SJCRH30 (cell line): Measurements from ENCODE around the gene WDR20. TPM values are rescaled to one million over a fixed set of nuclear protein-coding genes. Genes with fewer than 3 reads are reported as not detected.
"Not testable (repeated sequence)": the region's sequence is repeated elsewhere in the genome, so short reads cannot be mapped to it uniquely, and the experiment has no call there.

Experiments
- DNase-seq, 2 experiments: peaks; one replicate each; pipeline ENCODE4 v3.0.0-alpha.2; 2015 to 2020
- H3K27ac ChIP-seq: fragments of 250-450 bp; sonication (Bioruptor Pico); 2 replicates; pipeline ENCODE4 v1.5.1; 2020; ENCODE audit warnings: mild to moderate bottlenecking, moderate library complexity
- H3K27me3 ChIP-seq: fragments of 250-450 bp; sonication (Bioruptor Pico); 2 replicates; pipeline ENCODE4 v1.5.1; 2020; ENCODE audit warnings: mild to moderate bottlenecking, moderate library complexity
- H3K36me3 ChIP-seq: fragments of 250-450 bp; sonication (Bioruptor Pico); 2 replicates; pipeline ENCODE4 v1.5.1; 2020; ENCODE audit warnings: mild to moderate bottlenecking, moderate library complexity
- H3K4me1 ChIP-seq: fragments of 250-450 bp; sonication (Bioruptor Pico); 2 replicates; pipeline ENCODE4 v1.5.1; 2020; ENCODE audit warnings: mild to moderate bottlenecking, moderate library complexity
- H3K4me3 ChIP-seq: fragments of 250-450 bp; sonication (Bioruptor Pico); 2 replicates; pipeline ENCODE4 v1.5.1; 2020; ENCODE audit warnings: mild to moderate bottlenecking, moderate library complexity
- H3K9me3 ChIP-seq: fragments of 250-450 bp; sonication (Bioruptor Pico); replicated peaks from 2 replicates; pipeline ENCODE4 v1.5.1; 2020; ENCODE audit warnings: mild to moderate bottlenecking, moderate library complexity
- total RNA-seq: library from RNA; depleted of rRNA; stranded (reverse); fragments of >200 nt; shearing (Covaris generic); gene quantifications from 2 replicates; pipeline ENCODE4 v1.2.3, GENCODE V29; 2014

The WDR20 gene
- total RNA-seq, 1 experiment from 2014 or later, result 23.2 TPM

DNA sequence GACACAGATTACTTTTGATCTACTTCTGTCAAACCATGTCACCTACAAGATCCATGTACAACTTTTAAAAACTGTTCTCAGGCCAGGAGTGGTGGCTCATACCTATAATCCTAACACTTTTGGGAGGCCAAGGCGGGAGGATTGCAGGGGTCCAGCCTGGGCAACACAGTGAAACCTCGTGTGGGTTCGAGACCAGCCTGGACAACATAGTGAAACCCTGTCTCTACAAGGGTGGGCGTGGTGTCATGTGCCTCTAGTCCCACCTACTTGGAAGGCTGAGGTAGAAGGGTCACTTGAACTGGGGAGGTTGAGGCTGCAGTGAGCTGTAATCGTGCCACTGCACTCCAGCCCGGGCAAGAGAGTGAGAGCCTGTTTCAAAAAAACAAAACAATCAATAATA lies 5.7 kb downstream of the WDR20 start:
- H3K27ac ChIP-seq, result no peak overlapping the region
- no peak for DNase-seq

GRCh38 chr14:102146423-102146822 lies 6.7 kb downstream of the WDR20 start:
- H3K4me3 ChIP-seq, result no peak overlapping the region
- H3K27ac ChIP-seq, result no peak overlapping the region
- no peaks in the 10 kb centered on the region for H3K36me3 ChIP-seq
- no peaks in the 10 kb centered on the region for H3K27me3 ChIP-seq
- no peaks in the 10 kb centered on the region for H3K4me1 ChIP-seq
- no peak for DNase-seq
- no peaks in the 10 kb centered on the region for H3K9me3 ChIP-seq

More for the DNA sequence above, 5.7 kb downstream of the WDR20 start:
- Histone ChIP-seq H3K27me3 (no peaks in the 10 kb centered on the region), H3K4me3 (no peak overlapping the region), H3K4me1 (no peaks in the 10 kb centered on the region), H3K9me3 (no peaks in the 10 kb centered on the region), H3K36me3 (no peaks in the 10 kb centered on the region)

GRCh38 chr14:102150083-102150482 lies 10.4 kb downstream of the WDR20 start:
- H3K27ac ChIP-seq, result no peak overlapping the region
- H3K4me1 ChIP-seq, result no peaks in the 10 kb centered on the region
- H3K4me3 ChIP-seq, result no peak overlapping the region
- H3K36me3 ChIP-seq, result peaks cover 9% of the 10 kb centered on the region; the same call in 1 of the 2 replicates
- H3K9me3 ChIP-seq, result no peaks in the 10 kb centered on the region
- H3K27me3 ChIP-seq, result no peaks in the 10 kb centered on the region
- no peak for DNase-seq

DNA sequence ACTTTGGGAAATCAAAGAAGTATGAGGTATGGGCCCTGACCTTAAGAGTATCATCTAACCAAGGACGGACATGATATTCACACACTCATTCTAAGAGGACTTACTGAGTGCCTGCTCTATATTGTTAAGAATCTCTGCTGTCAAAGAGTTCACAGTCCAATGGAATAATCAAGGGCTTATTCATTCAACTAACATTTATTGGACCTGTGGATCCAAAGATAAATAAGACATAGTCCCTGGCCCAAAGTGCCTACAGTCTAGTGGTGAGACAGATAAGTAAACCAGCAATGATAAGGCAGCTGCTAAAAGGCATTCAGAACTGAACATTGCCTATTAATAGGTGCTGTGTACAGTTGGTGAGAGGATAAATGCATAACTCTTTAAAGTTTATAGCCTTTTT lies 11.0 kb downstream of the WDR20 start:
- DNase-seq, result no peak
- H3K27me3 ChIP-seq, result no peaks in the 10 kb centered on the region
- H3K27ac ChIP-seq, result no peak overlapping the region
- peaks cover 9% of the 10 kb centered on the region; the same call in 1 of the 2 replicates for H3K36me3 ChIP-seq
- H3K9me3 ChIP-seq, result no peaks in the 10 kb centered on the region
- H3K4me1 ChIP-seq, result no peaks in the 10 kb centered on the region
- H3K4me3 ChIP-seq, result no peak overlapping the region

- not testable (repeated sequence) for H3K9me3 ChIP-seq, H3K27me3 ChIP-seq, H3K4me1 ChIP-seq, H3K27ac ChIP-seq, H3K36me3 ChIP-seq, H3K4me3 ChIP-seq, DNase-seq
Observed at GRCh38 chr14:102151411-102151810, 11.7 kb downstream of the WDR20 start.

GRCh38 chr14:102154121-102154520 lies 14.4 kb downstream of the WDR20 start:
- DNase-seq, result no peak
- Histone ChIP-seq H3K36me3 (peaks cover 9% of the 10 kb centered on the region; the same call in 1 of the 2 replicates), H3K27me3 (no peaks in the 10 kb centered on the region), H3K4me1 (no peaks in the 10 kb centered on the region), H3K27ac (no peak overlapping the region), H3K9me3 (no peaks in the 10 kb centered on the region), H3K4me3 (no peak overlapping the region)

DNA sequence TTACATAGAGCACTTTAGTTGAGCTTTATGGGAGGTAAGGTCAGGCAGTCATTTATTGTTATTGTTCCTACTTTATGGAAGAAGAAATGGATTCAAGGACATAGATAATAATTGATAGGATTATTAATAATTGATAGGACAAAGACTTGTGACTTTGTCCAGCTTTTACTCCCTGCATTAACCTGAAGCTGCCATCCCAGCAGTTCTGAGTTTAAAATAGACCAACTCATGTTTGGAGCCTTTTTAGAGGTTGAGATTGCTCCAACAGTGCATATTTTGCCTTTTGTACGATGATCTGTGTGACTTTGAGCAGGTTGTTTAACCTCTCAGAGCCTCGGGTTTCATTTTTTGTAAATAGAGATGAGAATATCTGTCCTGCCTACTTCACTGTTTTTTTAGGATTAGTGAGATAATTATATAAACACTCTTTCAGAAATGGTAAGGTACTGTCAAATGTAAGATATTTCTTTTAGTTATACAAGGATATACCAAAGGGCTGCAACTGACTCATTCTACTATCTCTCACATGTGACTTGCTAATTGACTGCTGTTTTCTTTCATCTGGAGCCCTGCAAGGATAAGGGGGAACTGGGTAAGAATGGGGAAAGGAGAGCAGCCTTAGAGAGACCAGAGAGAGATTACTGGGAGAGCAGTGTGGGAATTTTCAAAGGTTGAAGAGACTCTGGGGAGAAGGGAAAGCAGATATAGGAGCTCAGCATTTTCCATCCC lies 15.3 kb downstream of the WDR20 start:
- Histone ChIP-seq H3K4me1 (no peaks in the 10 kb centered on the region), H3K27ac (no peak overlapping the region), H3K36me3 (peaks cover 9% of the 10 kb centered on the region; the same call in 1 of the 2 replicates), H3K4me3 (no peak overlapping the region), H3K9me3 (no peaks in the 10 kb centered on the region), H3K27me3 (no peaks in the 10 kb centered on the region)
- DNase-seq, result no peak

DNA sequence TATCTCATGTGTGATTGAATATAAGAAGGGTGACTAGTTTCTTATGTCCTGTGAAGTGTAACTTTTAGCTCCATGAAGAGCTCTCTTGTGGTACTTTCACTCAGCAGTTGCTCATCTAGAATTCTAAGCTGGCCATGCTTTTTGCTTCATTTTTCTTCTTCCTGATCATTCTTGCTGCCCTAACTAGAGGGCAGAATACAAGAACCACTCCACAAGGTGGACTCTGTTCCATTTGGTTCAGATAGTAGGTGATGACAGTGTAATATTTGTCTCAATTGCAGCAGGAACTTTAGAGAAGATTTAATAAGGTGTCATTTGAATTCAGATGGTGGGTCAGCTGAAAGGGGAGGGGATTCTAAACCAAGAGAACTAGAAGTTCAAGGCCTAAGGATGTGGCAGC lies 17.6 kb downstream of the WDR20 start:
- Histone ChIP-seq H3K4me1 (no peaks in the 10 kb centered on the region), H3K4me3 (no peak overlapping the region), H3K36me3 (peaks cover 6% of the 10 kb centered on the region; the same call in 1 of the 2 replicates), H3K9me3 (no peaks in the 10 kb centered on the region), H3K27me3 (no peaks in the 10 kb centered on the region), H3K27ac (no peak overlapping the region)
- no peak for DNase-seq

DNA sequence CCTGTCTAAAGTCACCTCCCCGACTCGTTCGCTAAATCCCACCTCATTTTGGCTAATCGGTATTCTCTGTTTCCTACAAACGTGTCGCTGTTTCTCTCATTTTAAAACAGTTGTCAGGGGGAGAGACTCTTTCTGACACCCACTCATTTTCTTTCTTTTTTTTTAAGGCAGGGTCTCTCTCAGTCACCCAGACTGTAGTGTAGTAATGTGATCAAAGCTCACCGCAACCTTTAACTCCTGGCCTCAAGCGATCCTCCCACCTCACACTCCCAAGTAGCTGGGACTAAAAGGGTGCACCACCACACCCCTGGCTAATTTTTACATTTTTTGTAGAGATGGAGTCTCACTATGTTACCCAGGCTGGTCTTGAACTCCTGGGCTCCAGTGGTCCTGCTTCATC lies 19.1 kb downstream of the WDR20 start:
- H3K4me1 ChIP-seq, result no peaks in the 10 kb centered on the region
- H3K36me3 ChIP-seq, result no peaks in the 10 kb centered on the region
- no peaks in the 10 kb centered on the region for H3K27me3 ChIP-seq
- H3K27ac ChIP-seq, result no peak overlapping the region
- no peak overlapping the region for H3K4me3 ChIP-seq
- no peak for DNase-seq
- no peaks in the 10 kb centered on the region for H3K9me3 ChIP-seq

- no peaks in the 10 kb centered on the region for H3K27me3 ChIP-seq
- no peaks in the 10 kb centered on the region for H3K9me3 ChIP-seq
- no peak for DNase-seq
- H3K36me3 ChIP-seq, result peaks cover 5% of the 10 kb centered on the region; the same call in 1 of the 2 replicates
- no peak overlapping the region for H3K27ac ChIP-seq
- no peak overlapping the region for H3K4me3 ChIP-seq
- H3K4me1 ChIP-seq, result 0 out of 2 replicates have a peak, but pooled peaks cover 2% of the 10 kb centered on the region
Observed at GRCh38 chr14:102159841-102160240, 20.1 kb downstream of the WDR20 start.

GRCh38 chr14:102162487-102162886 lies 22.8 kb downstream of the WDR20 start:
- Histone ChIP-seq H3K27ac (no peak overlapping the region), H3K27me3 (no peaks in the 10 kb centered on the region), H3K9me3 (no peaks in the 10 kb centered on the region), H3K4me1 (0 out of 2 replicates have a peak, but pooled peaks cover 3% of the 10 kb centered on the region), H3K4me3 (no peak overlapping the region), H3K36me3 (peaks cover 5% of the 10 kb centered on the region; the same call in 1 of the 2 replicates)
- DNase-seq, result no peak

- H3K4me3 ChIP-seq, result no peak overlapping the region
- no peaks in the 10 kb centered on the region for H3K9me3 ChIP-seq
- H3K4me1 ChIP-seq, result peaks cover 5% of the 10 kb centered on the region; the same call in 1 of the 2 replicates
- H3K27me3 ChIP-seq, result no peaks in the 10 kb centered on the region
- no peak overlapping the region for H3K27ac ChIP-seq
- H3K36me3 ChIP-seq, result peaks cover 7% of the 10 kb centered on the region
- DNase-seq, result no peak
Observed at GRCh38 chr14:102164241-102164641, 24.5 kb downstream of the WDR20 start.

- DNase-seq, result no peak
- peaks cover 8% of the 10 kb centered on the region for H3K36me3 ChIP-seq
- no peak overlapping the region for H3K27ac ChIP-seq
- no peaks in the 10 kb centered on the region for H3K9me3 ChIP-seq
- H3K4me1 ChIP-seq, result peaks cover 5% of the 10 kb centered on the region; the same call in 1 of the 2 replicates
- no peaks in the 10 kb centered on the region for H3K27me3 ChIP-seq
- no peak overlapping the region for H3K4me3 ChIP-seq
Observed at GRCh38 chr14:102164965-102165364, 25.3 kb downstream of the WDR20 start.

DNA sequence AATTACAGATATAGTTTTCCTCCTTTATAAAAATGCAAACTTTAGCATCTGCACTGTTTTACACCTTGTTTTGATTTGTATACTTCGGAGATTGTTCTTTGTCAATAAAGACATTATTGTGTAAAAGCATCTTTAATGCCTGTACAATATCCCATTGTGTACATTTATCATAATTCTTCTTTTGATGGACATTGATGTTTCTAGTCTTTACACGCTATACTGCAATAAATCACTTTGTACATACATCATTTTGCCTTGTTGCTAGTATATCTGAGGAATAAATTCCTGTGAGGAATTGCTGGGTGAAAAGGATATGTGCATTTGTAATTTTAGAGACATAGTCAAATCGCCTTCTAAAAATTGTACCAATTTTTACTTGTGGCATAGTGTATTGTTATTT lies 30.4 kb downstream of the WDR20 start:
- DNase-seq, result no peak

DNA sequence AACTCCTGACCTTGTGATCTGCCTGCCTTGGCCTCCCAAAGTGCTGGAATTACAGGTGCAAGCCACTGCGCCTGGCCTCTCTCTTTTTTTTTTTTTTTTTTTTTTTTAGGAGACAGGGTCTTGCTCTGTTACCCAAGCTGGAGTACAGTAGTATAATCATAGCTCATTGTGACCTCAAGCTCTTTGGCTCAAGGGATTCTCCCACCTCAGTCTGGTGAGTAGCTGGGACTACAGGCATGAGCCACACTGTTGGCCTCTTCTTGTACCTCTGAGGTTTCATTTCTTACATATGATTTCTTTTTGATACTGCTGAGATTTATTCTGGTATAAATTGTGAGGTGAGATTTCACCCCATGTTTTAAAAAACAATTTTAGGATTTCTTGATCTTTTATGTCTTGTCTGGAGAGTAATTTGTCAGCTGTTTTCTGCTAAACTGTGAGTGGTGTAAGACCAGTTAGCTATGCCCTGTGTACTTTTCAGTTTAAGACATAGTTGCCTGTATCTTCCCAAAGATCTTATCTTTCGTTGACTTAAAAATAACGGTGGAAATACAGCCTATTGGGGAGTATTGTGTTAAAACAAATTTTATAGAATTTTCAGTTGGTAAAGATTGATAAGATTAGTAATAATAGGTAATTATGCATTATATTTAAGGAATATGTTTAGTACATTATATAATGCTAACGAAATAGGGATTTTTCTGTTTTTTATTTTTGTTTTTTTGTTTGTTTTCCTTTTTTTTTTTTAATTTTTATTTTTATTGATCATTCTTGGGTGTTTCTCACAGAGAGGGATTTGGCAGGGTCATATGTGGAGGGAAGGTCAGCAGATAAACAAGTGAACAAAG lies 31.7 kb downstream of the WDR20 start:
- DNase-seq, result no peak
- peaks cover 2% of the 10 kb centered on the region; the same call in 1 of the 2 replicates for H3K4me1 ChIP-seq
- H3K27ac ChIP-seq, result no peak overlapping the region

More for the DNA sequence above, 30.4 kb downstream of the WDR20 start:
- Histone ChIP-seq H3K27me3 (no peaks in the 10 kb centered on the region), H3K4me1 (peaks cover 2% of the 10 kb centered on the region; the same call in 1 of the 2 replicates), H3K9me3 (no peaks in the 10 kb centered on the region), H3K4me3 (no peak overlapping the region), H3K36me3 (peaks cover 6% of the 10 kb centered on the region), H3K27ac (no peak overlapping the region)

More for the DNA sequence above, 31.7 kb downstream of the WDR20 start:
- Histone ChIP-seq H3K4me3 (no peak overlapping the region), H3K27me3 (no peaks in the 10 kb centered on the region), H3K36me3 (peaks cover 6% of the 10 kb centered on the region), H3K9me3 (no peaks in the 10 kb centered on the region)
